ENCODE measurements around the gene TMEM182.

Gene TMEM182

DNA sequence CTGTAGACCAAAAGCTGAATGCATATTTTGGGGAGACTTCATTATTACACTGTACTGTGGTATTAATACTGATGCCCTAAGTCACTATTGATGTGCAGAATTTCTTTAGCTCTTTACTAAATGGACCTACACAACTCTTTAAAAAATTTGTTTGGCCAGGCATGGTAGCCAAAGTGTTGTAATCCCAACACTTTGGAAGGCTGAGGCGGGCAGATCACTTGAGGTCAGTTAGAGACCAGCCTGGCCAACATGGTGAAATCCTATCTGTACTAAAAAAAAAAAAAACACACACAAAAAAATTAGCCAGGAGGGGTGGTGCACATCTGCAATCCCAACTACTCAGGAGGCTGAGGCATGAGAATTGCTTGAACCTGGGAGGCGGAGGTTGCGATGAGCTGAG, 6.4 kb downstream of the TMEM182 start:
- DNase-seq (ENCODE audit: low read depth): no peak

- DNase-seq (ENCODE audit: low read depth): no peak
These were observed 7.1 kb downstream of the TMEM182 start for GRCh38 chr2:102768892-102769291.

DNA sequence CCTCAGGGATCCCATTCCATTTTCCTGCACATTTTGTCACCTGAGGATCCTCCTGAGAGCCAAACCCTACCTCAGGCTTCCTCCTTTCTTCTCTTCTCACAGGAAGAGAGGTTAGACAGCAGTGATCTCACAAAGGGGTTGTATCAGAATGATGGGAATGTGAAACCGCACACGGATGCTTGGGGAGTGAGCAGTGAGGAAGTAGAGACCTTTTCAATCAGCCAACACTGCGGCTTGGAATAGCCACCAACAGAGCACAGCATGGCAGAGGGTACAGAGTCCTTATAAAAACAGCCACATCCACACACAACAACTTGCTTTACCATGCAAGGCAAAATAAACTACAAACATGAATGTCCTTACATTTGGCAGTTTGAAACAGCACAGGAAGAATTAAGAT, 8.7 kb downstream of the TMEM182 start:
- DNase-seq (ENCODE audit: low read depth): peak; percentile 43

- DNase-seq (ENCODE audit: low read depth): no peak
These were observed 9.3 kb downstream of the TMEM182 start for GRCh38 chr2:102771114-102771513.

DNA sequence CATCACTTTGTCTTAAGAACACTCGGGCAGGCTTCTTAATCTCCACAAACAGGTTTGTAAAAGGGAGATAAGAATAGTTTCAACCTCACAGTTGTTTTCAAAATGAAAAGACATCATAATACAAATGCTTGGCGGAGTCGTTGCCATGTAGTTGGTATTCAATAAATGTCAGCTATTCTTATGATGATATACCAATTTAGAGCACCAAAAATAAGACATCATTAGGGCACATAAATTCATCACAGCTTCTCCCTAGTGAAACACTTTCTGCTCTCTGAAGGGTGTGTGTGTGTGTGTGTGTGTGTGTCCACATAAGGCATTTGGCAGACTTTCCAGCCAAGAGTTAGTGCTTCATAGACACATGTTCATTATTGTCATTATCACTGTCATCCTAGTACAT, 10.8 kb downstream of the TMEM182 start:
- no peak for DNase-seq (ENCODE audit: low read depth)

DNA sequence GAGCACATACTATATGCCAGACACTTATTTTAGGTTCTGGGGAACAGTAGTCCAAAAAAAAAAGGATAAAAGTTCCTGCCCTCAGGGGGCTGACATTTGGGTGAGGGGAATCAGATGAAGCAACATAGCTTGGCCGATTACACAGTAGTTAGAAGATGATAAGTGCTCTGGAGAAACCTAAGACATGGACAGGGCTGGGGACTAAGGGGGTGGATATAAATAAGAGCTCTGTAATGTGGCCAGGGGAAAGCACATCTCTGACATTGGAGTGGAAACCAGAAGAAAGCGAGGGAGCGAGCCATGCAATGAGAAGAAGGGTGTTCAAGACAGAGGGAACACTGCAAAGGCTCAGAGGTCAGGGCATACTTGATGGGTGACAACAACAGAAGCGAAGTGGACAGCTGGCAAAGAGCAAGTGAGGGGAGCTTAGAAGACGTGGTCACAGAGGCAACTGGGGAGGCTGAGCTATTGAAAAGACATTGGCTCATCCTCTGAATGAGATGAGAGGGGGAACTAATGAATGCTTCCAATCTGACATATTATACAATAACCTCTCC, 11.4 kb downstream of the TMEM182 start:
- DNase-seq (ENCODE audit: low read depth): no peak

- DNase-seq (ENCODE audit: low read depth): no peak
These were observed 16.4 kb downstream of the TMEM182 start for GRCh38 chr2:102778260-102778659.

DNA sequence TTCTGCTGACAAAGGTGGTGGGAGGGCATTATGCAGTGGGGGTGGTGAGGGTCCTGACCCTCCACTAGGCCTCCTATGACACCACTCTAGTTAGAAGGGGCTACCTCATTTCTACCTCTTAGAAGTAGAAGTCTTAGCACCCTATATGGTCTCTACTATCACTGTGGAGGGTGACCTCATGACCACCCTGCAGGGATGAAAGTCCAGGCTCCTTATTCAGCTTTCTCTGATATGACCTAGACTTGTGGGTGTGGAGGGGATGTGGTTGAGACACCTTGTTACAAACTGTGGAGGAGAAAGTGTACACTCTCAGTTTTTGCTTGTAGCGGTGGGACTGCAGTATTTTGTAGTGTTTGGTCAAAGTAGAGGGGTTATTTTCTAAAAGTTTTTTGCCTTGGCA, 18.6 kb downstream of the TMEM182 start:
- no peak for DNase-seq (ENCODE audit: low read depth)

- no peak for DNase-seq (ENCODE audit: low read depth)
These were observed 20.4 kb downstream of the TMEM182 start for GRCh38 chr2:102782187-102782586.

DNA sequence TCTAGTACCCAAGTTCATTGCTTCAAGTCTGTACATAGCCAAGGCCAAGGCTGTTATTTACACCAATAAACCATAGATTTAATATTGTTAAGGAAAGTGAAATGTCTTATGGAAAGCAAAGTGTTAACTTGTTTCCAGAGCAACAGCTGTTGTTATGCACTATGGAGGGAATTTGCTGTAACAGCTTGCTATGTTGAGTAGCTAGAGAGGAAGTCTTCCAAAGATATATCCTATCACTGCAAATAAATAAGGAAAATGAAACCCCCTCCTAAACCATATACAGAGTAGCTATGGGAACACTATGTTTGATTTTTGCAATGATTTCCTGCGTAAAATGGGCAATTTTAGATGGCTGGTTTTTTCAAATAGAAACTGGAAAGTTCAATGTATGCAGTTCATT, 21.1 kb downstream of the TMEM182 start:
- DNase-seq (ENCODE audit: low read depth): no peak

- no peak for DNase-seq (ENCODE audit: low read depth)
These were observed 21.8 kb downstream of the TMEM182 start for GRCh38 chr2:102783506-102784183.

- no peak for DNase-seq (ENCODE audit: low read depth)
These were observed 23.1 kb downstream of the TMEM182 start for GRCh38 chr2:102784940-102785339.

DNA sequence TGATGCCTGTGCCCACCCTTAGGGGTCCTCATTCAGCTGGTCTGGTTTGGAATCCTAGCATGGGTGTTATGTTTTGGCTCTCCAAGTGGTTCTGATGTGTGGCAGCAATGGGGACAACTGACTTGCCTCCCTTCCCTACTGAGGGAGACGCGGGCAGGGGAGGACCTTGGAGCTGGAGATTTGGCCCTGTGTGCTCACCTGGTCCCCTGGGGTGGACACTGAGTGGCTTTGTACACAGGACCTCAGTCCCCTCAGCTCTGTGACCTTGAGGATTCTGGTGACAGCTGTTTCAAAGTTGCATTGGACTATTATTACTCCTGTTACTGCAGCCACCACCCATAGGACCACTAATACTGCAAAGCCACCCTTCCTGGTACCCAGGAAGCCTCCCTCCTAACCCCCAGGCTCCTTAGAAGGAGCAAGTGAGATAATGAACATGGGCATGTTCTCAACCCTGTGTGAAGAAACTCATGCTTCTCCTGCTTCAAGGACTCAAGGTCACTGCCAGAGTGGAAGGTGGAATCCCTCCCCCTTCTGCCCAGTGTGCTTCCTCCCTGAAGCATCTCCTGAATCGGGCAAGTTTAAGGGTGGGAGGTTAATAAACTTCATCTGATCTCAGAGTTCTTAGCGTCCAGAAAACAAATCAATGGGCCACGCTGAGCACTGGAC, 26.5 kb downstream of the TMEM182 start:
- no peak for DNase-seq (ENCODE audit: low read depth)

- DNase-seq (ENCODE audit: low read depth): no peak
These were observed 27.0 kb downstream of the TMEM182 start for GRCh38 chr2:102788885-102789260.

DNA sequence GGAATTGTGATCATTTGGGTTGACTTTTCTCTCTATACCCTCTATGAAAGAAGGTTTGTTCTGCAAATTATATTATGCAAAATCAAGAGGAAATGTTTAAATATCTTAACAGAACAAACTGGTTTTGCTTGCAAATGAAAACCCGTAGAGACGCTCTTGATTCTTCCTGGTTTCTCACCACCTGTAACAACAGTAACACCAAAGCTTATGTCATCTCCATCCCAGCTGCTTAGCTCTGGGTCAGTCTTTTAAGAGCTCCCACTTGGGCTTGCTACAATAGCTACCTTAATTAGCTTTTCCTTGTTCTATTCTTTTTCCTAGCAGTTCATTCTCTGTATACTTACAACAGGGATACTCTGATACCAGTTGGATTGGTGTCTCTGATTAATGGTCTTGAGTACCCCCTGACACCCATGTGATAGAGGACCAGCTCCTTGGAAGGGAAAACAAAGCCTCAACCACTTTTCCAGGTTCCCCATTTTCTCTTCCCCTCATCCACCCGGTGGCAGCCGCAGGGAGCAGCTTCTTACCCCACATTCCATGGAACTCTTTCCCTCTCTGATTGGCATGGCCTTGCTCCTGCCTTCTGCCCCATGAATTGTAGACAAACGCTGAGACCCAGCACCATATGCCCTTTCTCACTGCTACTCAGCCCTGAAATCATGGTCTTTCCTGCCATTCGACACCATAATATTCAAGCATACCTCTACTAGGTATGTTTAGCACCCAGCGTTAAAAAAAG, 27.7 kb downstream of the TMEM182 start:
- DNase-seq (ENCODE audit: low read depth): no peak

- DNase-seq (ENCODE audit: low read depth): no peak
These were observed 28.2 kb downstream of the TMEM182 start for GRCh38 chr2:102790091-102790455.

GRCh38 chr2:102792568-102793208, 30.9 kb downstream of the TMEM182 start:
- DNase-seq (ENCODE audit: low read depth): no peak

- no peak for DNase-seq (ENCODE audit: low read depth)
These were observed 33.8 kb downstream of the TMEM182 start for GRCh38 chr2:102795641-102796040.

DNA sequence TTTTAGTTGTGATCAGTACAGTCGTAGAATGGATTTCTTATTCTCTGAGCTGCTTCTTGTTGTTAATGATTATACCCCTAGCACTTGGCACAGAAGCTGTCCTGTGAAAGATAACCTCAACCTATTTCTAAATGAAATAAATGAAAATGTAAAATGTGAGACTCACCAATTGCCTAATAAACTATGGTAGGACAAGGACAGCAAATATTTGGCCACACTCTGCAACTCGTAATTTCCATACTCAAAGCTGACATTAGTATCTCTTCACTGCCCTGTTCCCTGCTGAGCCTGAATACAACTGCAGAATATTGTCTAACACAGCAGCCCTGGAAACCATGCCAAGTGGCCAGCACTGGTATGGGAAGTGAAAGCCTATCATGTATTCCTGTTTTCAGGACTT, 34.5 kb downstream of the TMEM182 start:
- no peak for DNase-seq (ENCODE audit: low read depth)

- DNase-seq (ENCODE audit: low read depth): no peak
These were observed 35.7 kb downstream of the TMEM182 start for GRCh38 chr2:102797486-102797885.

DNA sequence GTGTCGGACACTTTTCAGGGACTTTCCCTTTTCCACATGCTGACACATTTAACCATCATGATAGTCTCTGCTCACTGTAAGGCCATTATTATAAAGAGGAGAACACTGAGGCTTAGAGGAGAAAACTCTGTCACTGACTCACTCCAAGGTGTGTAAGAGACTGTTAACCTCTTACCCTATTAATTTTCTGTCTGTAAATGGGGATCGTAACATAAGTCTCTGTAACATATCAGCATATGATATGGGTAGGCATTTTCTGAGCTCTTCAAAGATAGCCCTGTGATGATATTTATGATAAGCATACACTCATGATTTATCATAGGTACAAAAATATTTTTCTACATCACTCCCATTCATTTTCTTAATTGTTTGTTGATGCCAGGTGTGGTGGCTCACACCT, 36.4 kb downstream of the TMEM182 start:
- no peak for DNase-seq (ENCODE audit: low read depth)

GRCh38 chr2:102801098-102801718, 39.4 kb downstream of the TMEM182 start:
- peak; percentile 21 for DNase-seq (ENCODE audit: low read depth)

Data from iris pigment epithelial cell (primary cell).